Inferior parietal cortex (tissue), 1 donor: ENCODE data around the gene RAPGEF2.
"Not testable (repeated sequence)": the region's sequence is repeated elsewhere in the genome, so short reads cannot be mapped to it uniquely, and the experiment has no call there.

Source experiments
- DNase-seq: peaks from one replicate; pipeline ENCODE4 v3.0.0-alpha.2; 2016; ENCODE audit errors: extremely low spot score

The RAPGEF2 gene

GRCh38 chr4:159160242-159160641 is 57.4 kb downstream of the RAPGEF2 start:
- DNase-seq: no peak

- not testable (repeated sequence) for DNase-seq
Measured at GRCh38 chr4:159161436-159161835, 58.6 kb downstream of the RAPGEF2 start.

- DNase-seq: no peak
Measured at GRCh38 chr4:159162576-159162975, 59.7 kb downstream of the RAPGEF2 start.

DNA sequence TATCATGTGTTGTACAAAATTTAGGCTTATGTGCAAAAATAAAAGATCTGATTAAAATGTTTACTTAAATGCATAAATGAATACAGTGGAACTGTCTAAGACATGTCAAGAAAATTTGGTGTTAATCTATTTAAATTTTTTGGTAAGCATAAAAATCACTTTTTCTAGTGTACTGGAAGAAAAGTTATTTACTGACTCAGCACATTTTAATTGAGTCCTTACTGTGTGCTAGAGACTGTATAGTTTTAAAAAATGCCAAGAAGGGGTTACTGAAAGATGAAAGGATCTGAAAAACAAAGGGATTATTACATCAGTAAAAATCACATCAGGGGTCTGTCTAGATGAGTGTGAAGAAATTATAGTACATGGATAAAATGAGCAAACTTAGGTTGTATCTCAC is 60.6 kb downstream of the RAPGEF2 start:
- no peak for DNase-seq

DNA sequence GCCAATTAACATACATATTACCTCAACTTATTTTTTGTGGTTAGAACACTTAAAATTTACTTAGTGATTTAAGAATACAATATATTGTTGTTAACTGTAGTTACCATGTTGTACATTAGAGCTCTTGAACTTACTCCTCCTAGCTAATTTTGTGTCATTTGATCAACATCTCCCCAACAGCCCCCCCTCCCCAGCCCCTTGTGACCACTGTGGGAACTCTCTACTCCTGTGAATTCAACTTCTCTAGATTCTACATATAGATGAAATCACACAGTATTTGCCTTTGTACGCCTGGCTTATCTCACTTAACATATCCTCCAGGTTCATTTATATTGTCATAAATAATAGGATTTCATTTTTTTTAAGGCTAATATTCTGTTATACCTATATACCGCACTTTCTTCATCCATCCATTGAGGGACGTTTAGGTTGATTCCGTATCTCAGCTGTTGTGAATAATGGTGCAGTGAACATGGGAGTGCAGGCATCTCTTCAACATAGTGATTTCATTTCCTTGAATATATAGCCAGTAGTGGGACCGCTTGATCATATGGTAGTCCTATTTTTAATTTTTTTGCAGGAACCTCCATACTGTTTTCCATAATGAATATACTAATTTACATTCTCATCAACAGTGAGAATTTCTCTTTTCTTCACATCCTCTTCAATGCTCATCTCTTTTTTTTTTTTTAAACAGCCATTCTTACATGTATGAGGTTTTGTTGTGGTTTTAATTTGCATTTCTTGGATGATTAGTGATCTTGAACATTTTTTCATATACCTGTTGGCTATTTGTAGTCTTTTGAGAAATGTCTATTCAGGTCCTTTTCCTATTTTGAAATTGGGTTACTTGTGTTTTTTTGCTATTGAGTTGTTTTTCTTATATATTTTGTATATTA is 66.8 kb downstream of the RAPGEF2 start:
- DNase-seq: no peak

GRCh38 chr4:159171287-159171686 is 68.4 kb downstream of the RAPGEF2 start:
- no peak for DNase-seq

DNA sequence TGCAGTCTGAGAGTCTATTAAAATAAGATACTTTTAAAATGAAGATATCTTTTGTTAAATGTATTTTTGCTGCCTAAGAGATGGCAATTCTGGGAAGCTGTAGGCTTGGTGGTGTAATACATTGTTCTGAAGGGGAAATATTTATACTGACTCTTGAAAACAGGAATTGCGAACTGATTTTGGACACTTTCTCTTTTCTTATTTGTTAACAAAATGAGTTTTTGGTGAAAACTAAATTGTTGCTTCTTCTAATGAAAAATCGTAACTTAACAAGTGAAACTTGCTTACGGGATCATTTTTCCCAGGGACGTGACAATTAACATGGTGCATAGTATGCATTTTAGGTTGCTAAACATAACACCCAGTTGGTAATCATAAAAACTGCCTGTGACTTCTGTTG is 71.0 kb downstream of the RAPGEF2 start:
- no peak for DNase-seq

DNA sequence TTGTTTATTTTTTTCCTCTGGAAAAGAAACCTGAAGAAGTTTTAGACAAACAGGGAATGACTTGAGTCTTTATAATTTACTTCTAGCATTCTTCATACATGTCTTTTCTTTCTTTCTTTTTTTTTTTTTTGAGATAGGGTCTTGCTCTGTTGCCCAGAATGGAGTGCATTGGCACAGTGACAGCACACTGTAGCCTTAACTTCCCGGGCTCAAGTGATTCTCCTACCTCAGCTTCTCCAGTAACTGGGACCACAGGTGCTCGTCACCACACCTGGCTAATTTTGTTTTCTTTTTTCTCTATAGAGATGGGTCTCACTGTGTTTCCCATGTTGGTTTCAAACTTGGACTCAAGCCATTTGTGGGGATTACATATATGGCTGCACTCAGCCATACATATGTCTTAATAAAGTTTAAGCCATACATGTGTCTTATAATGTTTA is 71.8 kb downstream of the RAPGEF2 start:
- DNase-seq: no peak

- DNase-seq: peak; percentile 94
Measured at GRCh38 chr4:159175085-159175988, 72.5 kb downstream of the RAPGEF2 start.

DNA sequence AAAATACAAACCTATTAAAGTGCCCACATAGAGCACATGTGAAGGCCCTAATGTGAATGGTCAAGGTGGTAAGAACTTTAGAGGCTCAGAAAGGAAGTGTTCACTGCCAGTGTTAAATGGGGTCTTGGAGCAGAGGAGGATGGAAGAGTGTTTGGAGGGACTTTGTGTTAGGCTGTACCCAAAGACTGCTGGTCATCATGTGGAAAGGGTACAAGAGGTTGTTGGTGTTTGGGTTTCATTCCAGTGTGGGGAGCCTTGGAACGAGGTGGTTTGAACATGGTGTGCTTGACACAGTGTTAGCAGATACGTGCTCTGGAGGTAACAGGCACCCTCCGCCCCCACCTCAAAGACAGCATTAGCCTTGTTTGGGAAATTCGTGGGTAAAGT is 73.1 kb downstream of the RAPGEF2 start:
- DNase-seq: no peak

- no peak for DNase-seq
Measured at GRCh38 chr4:159177265-159178150, 74.6 kb downstream of the RAPGEF2 start.

DNA sequence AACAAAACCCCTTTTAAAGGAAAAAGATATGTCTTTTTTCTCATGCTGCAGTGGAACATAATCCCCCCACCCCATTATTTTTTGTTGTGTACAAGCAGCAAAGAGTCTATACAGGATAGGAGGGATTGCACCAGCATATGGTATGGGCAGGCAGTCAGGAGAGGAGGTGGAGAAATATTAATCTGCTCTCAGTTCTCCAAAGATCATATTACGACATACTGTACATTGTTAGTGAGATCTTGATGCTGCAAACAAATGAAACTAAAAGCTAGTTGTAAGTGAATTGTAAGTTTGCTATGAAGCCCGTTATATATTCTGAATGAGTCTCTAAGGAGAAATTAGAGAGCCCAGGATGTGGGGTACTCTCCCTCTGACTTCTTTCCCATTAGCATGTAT is 75.3 kb downstream of the RAPGEF2 start:
- no peak for DNase-seq

DNA sequence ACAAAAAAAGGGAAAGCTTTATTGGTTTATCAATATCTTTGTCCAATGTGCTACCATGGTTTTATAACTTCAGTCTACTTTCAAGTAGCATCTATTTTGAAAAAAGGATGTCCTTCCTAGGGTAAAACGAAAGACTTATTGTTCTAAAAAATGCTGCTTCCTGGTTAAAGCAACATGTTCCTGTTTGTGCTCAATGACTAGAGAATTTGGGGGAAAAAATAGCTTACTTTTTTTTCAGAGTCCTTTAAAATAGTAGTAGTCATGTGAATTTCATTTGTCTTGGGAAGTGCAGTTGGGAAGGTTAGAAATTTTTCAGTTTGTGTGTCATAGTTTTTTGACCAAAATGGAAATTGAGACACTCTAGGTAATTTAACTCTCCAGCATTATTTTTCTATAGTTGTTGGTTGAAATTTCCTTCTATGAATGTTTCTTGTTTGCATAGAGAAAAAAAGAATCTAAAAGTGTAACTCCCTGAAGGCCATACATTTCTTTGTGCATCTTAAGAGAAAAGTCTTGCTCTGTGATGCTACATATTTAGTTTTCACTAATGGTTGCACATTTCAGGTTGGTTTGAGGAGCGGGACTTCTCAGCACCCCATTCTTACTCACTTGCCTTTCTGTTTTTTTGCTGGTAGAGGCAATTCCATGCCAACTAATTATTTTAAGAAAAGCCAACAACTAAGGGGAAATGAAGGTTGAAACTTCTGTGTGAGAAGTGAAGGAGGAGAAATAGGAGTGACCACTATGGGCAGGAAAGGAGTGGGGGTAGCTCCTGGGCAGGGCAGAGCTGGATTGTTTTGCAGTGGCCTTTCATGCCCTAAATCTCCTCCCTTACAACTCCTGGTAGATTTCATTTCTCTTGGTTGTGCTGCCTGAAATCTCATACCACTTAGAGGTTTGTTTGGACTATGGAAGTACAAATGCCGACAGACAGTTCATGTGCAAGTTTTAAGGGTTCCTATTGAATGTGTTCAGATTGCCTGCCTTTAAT is 76.4 kb downstream of the RAPGEF2 start:
- DNase-seq: no peak

DNA sequence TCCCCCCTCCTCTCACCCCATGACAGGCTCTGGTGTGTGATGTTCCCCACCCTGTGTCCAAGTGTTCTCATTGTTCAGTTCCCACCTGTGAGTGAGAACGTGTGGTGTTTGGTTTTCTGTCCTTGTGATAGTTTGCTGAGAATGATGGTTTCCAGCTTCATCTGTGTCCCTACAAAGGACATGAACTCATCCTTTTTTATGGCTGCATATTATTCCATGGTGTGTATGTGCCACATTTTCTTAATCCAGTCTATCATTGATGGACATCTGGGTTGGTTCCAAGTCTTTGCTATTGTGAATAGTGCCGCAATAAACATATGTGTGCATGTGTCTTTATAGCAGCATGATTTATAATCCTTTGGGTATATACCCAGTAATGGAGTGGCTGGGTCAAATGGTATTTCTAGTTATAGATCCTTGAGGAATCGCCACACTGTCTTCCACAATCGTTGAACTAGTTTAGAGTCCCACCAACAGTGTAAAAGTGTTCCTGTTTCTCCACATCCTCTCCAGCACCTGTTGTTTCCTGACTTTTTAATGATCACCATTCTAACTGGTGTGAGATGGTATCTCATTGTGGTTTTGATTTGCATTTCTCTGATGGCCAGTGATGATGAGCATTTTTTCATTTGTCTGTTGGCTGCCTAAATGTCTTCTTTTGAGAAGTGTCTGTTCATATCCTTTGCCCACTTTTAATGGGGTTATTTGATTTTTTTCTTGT is 81.2 kb downstream of the RAPGEF2 start:
- DNase-seq: not testable (repeated sequence)

DNA sequence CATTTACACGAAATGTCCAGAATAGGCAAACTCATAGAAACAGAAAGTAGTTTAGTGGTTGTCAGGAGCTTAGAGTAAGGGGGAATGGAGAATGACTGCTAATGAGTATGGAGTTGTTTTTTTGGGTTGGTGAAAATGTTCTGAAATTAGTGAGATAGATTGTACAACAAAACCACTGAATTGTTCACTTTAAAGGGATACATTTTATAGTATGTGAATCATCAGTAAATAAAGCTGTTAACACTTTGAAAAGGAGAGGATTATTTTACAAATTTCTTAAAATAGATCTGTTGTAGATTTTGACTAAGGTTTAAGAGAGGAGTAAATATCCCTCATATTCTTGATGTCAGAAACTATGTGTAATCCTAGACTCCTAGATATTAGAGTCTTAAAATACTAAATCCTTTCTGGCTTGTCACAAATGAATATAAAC is 82.7 kb downstream of the RAPGEF2 start:
- no peak for DNase-seq

DNA sequence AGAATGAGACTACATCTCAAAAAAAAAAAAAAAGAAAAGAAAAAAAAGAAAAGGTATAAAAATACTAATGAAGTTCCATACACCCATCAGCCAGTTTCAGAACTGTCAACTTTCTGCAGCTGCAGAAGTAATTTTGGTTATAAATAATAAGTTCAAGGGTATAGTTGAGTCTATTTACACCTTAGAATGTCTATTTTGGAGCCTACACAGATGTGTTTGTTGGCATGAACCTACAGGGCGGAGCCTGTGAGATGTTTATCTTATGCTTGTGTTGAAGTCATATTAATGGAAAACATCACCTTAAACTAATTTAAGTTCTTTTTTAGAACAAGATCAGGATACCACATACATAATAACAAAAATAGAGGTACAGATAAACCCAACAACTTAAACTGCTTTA is 85.8 kb downstream of the RAPGEF2 start:
- DNase-seq: no peak

- no peak for DNase-seq
Measured at GRCh38 chr4:159190651-159191050, 87.8 kb downstream of the RAPGEF2 start.

DNA sequence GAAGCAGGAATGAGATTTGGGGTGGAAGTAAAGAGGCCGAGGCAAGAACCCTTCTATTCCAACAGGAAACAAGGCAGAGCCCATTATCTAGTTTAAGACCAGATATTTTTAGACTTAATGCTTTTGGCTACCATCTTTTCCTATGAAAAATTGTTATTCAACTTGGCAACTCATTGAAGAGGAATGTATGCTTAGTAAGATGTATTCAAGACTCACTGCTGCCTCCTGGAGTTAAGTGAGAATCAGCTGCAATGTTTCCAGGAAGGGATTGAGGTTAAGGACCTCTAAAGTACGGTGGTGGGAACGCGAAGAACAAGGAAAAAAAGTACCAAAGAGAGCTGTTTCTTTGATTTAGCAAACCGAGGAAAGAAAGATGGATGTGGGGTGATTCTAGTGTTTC is 89.1 kb downstream of the RAPGEF2 start:
- DNase-seq: no peak

DNA sequence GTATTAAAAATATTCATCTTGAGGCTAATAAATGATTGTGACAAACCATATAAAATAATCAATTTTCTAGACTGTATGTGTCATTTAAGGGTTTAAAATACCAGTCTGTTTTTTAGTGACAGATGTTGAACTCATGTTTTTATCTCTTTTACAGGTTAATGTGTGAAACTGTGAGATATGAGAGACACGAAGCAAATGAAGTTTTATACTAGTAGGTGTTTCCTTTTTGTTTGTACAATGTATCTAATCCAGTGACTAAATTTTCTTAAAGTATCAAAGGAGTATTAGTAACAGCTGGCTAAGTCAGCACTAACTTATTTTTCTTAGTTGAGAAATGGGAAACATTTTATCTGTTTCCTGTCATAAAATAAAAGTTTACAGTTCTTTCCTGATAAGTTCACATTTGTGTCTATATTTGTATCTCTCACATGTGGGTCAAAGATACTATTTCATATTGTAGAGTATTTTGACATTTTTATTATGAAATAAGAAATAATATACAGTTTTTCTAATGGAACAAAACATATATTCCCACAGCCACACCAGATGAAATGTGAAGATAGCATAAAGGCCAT is 90.3 kb downstream of the RAPGEF2 start:
- no peak for DNase-seq
